ENCODE data around the gene PPIB.

- TF ChIP-seq CTCF (IDR thresholded peaks at IDR 0.05): no peak
- TF ChIP-seq ZFX (IDR thresholded peaks at IDR 0.05; ENCODE audit: borderline replicate concordance): no peak
These were observed 29.4 kb upstream of the PPIB start for GRCh38 chr15:64191971-64192830.

All from 22Rv1 (cell line).